Stimulated activated effector memory CD8-positive, alpha-beta T cell treated with anti-CD3 and anti-CD28 coated beads, Interleukin-12 subunit alpha, Interleukin-12 subunit beta, amount 100 ng/mL, for 72 hours (primary cell): Measurements from ENCODE around the gene ZNF277.

Experiments used
- ATAC-seq: fragments of 150-1000 bp; cut with Tn5 transposase; 2 replicates; pipeline ENCODE4 v1.10.0; 2021
- DNase-seq, 2 donors: peaks; one replicate each; pipeline ENCODE4 v3.0.0; 2021 to 2022; ENCODE audit warnings: low spot score in 2 of 2
- H3K27ac Mint-ChIP-seq: one replicate; pipeline ENCODE4 v1.8.0; 2022; ENCODE audit warnings: mild to moderate bottlenecking, mixed read lengths
- H3K36me3 Mint-ChIP-seq: one replicate; pipeline ENCODE4 v1.8.0; 2022; ENCODE audit warnings: mild to moderate bottlenecking, mixed read lengths
- H3K4me1 Mint-ChIP-seq: one replicate; pipeline ENCODE4 v1.8.0; 2022; ENCODE audit warnings: mixed read lengths
- H3K4me3 Mint-ChIP-seq: one replicate; pipeline ENCODE4 v1.8.0; 2022; ENCODE audit warnings: mild to moderate bottlenecking, mixed read lengths
- H3K9me3 Mint-ChIP-seq: one replicate; pipeline ENCODE4 v1.8.0; 2022; ENCODE audit warnings: mixed read lengths

ZNF277 gene

DNA sequence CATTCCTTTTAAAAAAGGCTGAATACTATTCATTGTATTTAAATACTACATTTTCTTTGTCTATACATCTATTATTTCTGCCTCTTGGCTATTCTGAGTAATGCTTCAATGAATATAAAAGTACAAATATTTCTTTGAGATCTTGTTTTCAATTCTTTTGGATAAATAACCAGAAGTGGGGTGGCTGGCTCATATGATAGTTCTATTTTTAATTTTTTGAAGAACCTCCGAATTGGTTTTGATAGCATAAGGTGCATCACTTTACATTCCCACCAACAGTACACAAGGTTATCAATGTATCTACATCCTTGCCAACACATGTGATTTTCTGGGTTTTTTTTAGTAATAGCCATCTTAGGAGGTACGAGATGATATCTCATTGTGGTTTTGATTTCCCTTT is 72.5 kb downstream of the ZNF277 start:
- DNase-seq, result no peak
- ATAC-seq, result no peak
- Mint-ChIP-seq H3K4me1 (peaks cover 7% of the 10 kb centered on the region), H3K9me3 (no peaks in the 10 kb centered on the region), H3K27ac (no peak overlapping the region), H3K36me3 (no peaks in the 10 kb centered on the region), H3K4me3 (no peak overlapping the region)

DNA sequence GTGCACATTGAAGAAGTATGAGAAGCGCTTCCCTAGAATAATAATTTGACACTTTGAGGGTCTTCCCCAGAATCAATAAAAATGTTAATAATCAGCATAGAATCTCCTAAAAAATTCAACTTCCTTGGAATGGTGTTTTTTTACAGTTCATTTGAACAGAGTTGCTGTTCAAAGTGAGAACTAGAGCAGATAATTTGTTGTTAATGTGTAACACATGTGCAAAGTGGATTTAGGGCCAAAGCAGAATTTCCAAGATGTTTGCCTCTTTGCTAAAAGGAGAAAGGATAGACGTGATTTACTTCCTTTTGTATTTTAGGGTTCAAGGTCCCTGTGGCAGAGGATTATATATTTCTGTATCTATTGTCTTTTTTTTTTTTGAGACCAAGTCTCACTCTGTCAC is 73.8 kb downstream of the ZNF277 start:
- DNase-seq (no peak), ATAC-seq (no peak)
- Mint-ChIP-seq H3K4me1 (peaks cover 7% of the 10 kb centered on the region), H3K27ac (no peak overlapping the region), H3K4me3 (no peak overlapping the region), H3K9me3 (no peaks in the 10 kb centered on the region), H3K36me3 (no peaks in the 10 kb centered on the region)

DNA sequence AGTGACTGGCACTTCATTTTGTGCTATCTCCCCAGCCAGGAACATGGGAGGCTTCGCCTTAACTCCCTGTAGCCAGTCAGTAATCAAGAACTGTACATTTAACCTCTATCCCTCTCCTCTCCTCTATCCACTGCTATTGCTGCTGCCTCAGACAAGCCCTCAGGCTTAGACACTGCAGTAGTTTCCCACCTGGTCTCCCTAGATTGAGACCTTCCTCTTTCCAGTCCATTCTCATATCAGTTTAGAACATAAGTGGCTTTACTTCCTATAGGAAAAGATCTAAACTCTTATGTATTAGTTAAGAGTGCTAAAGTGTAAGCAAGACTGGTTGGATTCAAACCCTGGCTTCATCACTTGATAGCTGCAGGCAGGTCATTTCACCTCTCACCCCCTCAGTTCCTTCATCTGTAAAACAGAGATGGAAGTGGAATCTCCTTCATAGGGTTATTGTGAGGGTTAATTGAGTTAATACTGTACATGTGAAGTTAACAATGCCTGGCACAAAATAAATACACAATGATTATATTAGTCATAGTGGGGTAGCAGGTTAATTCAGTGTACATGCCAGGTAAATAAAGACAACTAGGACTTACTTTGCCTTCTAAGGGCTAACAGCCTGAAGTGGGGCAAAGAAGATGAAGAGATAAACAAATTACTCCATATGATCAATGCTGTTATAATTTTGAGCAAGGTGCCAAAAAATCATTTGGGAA is 76.1 kb downstream of the ZNF277 start:
- no peak for ATAC-seq
- peak overlapping the region; percentile 3 for H3K27ac Mint-ChIP-seq

DNA sequence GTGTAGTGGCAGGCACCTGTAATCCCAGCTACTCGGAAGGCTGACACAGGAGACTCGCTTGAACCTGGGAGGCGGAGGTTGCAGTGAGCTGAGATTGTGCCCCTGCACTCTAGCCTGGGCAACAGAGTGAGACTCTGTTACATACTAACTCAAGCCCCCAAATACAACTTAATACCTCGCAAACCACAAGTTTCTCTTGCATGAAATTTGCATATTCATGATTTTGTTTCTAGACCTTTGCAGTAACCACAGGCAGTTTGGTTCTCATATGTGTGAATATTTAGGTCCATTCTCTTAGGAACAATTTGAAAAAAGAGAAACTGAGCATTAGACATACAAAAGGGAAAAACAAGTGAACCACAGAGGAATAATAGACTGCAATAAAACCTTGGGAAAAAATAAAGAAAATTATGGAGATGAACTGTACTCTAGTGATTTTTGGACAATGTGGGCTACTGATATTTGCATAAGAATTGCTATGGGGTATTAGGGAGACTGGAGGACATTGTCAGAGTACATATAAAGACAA is 77.0 kb downstream of the ZNF277 start:
- no peak overlapping the region for H3K4me3 Mint-ChIP-seq
- ATAC-seq, result no peak
- H3K27ac Mint-ChIP-seq, result no peak overlapping the region
- no peak for DNase-seq
- peaks cover 10% of the 10 kb centered on the region for H3K36me3 Mint-ChIP-seq
- H3K4me1 Mint-ChIP-seq, result peaks cover 24% of the 10 kb centered on the region
- no peaks in the 10 kb centered on the region for H3K9me3 Mint-ChIP-seq

More for the DNA sequence above, 76.1 kb downstream of the ZNF277 start:
- Mint-ChIP-seq H3K4me3 (no peak overlapping the region), H3K9me3 (no peaks in the 10 kb centered on the region), H3K36me3 (peaks cover 1% of the 10 kb centered on the region), H3K4me1 (peaks cover 18% of the 10 kb centered on the region)
- DNase-seq, result no peak

DNA sequence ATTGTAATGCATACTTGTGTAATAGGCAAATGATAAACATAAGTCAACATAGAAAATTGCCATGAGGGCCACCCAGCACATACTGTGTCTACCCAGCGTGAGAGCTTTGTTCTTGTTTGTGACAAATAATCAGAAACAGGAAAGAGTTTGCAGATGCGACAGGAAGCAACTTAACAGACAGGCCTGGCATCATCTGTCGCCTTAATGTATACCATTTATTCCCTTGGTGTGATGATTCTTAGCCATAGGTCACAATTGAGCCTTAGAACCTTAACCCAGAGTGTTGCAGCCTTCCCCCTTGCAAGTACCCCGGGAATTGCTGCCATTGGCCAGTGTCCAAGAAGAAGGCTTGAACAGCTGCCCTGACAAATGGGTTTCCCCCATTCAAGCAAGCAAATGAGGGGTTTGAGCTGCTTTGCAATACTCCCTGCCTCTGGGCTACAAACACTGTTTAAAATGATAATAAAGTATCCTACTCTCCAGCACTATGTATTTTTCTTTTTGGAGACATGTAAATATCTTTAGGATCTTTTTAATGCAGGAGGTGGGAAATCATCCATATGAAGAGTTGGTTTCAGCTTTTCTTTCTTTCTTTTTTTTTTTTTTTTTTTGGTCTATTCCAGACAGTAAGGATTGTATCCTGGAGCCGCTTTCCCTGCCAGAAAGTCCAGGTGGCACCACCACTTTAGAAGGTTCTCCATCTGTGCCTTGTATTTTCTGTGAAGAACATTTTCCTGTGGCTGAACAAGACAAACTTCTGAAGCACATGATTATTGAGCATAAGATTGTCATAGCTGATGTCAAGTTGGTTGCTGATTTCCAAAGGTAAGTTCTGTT is 80.0 kb downstream of the ZNF277 start:
- H3K9me3 Mint-ChIP-seq, result no peaks in the 10 kb centered on the region
- no peak overlapping the region for H3K4me3 Mint-ChIP-seq
- peaks cover 27% of the 10 kb centered on the region for H3K4me1 Mint-ChIP-seq
- peak; percentile 71 for ATAC-seq
- H3K36me3 Mint-ChIP-seq, result peaks cover 13% of the 10 kb centered on the region
- DNase-seq, result no peak
- H3K27ac Mint-ChIP-seq, result peak overlapping the region; percentile 30

DNA sequence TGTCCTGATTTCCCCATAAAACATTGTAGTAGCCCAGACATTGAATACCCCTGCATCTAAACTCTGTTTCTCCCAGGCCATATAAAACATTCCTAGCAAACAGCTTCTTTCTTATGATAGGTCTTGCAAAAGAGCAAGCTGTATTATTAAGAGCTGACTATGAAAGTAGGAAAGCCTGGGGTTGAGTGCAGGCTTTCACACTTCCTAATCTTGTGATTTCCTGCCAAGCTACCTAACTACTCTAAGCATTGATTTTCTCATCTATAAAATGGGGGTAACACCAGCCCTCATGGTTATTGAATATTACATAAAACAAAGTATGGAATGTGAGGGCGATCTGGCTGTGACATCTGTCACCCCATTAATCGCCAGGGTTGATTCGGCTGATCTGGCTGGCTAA is 81.8 kb downstream of the ZNF277 start:
- DNase-seq (no peak), ATAC-seq (no peak)
- H3K9me3 Mint-ChIP-seq, result no peaks in the 10 kb centered on the region
- H3K4me1 Mint-ChIP-seq, result peaks cover 20% of the 10 kb centered on the region
- H3K27ac Mint-ChIP-seq, result no peak overlapping the region
- H3K4me3 Mint-ChIP-seq, result no peak overlapping the region
- peaks cover 13% of the 10 kb centered on the region for H3K36me3 Mint-ChIP-seq

DNA sequence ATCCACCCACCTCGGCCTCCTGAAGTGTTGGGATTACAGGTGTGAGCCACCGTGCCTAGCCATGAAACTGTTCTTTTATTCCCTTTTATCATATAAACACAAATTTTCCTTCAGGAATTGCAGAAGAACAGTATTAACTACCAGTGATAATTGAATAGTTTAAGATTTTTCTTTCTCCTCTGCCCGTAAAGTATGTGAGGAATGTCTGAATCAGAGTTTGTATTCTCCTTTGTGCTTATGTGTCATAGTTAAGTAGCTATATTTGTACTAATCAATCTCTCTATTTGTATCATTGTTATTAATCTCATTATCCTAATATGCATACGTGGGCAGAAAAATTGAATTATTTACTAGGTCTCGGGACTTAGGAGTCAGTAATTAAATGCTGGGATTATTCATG is 83.6 kb downstream of the ZNF277 start:
- Mint-ChIP-seq H3K27ac (no peak overlapping the region), H3K4me3 (no peak overlapping the region), H3K9me3 (no peaks in the 10 kb centered on the region), H3K36me3 (peaks cover 13% of the 10 kb centered on the region), H3K4me1 (peaks cover 20% of the 10 kb centered on the region)
- ATAC-seq (no peak), DNase-seq (no peak)

DNA sequence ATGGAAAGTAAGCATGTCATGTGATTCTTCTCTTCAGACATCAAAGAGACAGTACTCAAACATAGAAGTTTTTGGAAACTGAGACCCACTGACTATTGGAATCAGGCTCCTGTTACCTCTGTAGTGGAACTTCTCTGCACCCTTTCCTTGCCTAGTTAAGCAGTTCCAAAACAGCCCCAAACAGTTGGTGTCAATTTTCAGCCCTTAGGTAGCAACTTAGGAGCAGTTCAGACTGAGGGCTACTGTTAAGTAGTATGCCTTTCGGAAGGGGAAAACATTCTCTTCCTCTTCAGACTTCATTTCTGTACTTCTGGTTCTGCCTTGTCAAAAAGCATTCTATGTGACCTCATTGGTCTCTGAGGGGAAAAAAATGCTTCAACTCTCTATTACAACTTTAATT is 85.7 kb downstream of the ZNF277 start:
- ATAC-seq (no peak), DNase-seq (no peak)
- no peaks in the 10 kb centered on the region for H3K9me3 Mint-ChIP-seq
- peaks cover 26% of the 10 kb centered on the region for H3K36me3 Mint-ChIP-seq
- no peak overlapping the region for H3K4me3 Mint-ChIP-seq
- no peak overlapping the region for H3K27ac Mint-ChIP-seq
- H3K4me1 Mint-ChIP-seq, result peaks cover 9% of the 10 kb centered on the region

DNA sequence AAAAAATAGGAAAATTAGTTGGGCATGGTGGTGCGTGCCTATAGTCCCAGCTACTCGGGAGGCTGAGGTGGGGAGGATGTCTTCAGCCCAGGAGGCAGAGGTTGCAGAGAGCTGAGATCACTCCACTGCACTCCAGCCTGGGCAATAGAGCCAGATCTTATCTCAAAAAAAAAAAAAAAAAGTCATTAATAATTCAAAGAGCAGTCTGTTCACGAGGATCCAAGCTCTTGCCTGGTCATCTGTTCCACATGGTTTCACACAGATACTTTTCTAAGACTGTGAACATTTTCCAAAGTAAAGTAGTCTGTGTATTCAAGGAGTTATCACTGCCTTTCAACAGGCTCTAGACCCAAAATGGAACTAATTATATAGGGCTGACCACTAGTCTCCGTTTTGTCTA is 86.9 kb downstream of the ZNF277 start:
- Mint-ChIP-seq H3K27ac (no peak overlapping the region), H3K9me3 (no peaks in the 10 kb centered on the region), H3K4me1 (peaks cover 3% of the 10 kb centered on the region), H3K36me3 (peaks cover 22% of the 10 kb centered on the region), H3K4me3 (no peak overlapping the region)
- no peak for ATAC-seq
- no peak for DNase-seq

DNA sequence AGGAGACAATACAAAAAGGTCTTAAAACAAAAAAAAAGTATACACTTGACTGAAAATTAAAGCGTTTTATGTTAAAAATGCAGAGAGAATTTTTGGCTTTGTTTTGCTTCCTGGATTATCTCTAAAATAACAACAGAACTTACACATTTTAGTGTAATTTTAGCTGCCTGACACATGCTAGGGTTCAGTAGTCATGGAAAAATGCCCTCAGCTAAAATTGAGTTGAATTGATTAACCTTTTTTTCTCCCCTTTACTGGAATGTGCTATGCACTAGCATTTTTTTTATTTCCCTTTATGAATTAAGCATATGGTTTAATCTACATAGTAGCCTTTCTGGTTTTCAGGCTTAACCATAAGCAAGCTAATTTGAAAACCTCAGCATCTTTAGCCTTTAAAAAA is 89.9 kb downstream of the ZNF277 start:
- DNase-seq, result no peak
- H3K36me3 Mint-ChIP-seq, result peaks cover 18% of the 10 kb centered on the region

DNA sequence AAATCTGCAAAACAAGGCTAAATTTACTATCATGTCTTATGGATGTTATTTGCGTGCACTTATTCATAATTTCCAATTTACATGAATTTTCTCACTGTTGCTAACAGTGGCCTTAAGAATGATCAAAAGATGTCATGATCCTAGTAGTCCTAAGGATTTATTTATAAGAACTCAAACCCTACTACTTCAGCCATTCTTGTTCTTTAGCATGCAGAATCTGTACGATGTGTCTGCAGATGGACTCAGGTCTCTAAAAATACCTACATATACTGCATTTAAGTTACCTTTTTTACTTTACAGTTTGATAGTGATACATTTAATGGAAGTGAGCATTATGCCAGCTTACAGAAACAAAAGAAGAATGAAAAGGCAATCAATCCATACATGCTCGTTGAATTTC is 91.2 kb downstream of the ZNF277 start:
- no peak overlapping the region for H3K4me3 Mint-ChIP-seq
- ATAC-seq (no peak), DNase-seq (no peak)
- peaks cover 18% of the 10 kb centered on the region for H3K36me3 Mint-ChIP-seq
- no peak overlapping the region for H3K27ac Mint-ChIP-seq
- H3K9me3 Mint-ChIP-seq, result no peaks in the 10 kb centered on the region
- H3K4me1 Mint-ChIP-seq, result no peaks in the 10 kb centered on the region

More for the DNA sequence above, 89.9 kb downstream of the ZNF277 start:
- ATAC-seq, result no peak
- H3K9me3 Mint-ChIP-seq, result no peaks in the 10 kb centered on the region
- H3K4me1 Mint-ChIP-seq, result no peaks in the 10 kb centered on the region
- H3K4me3 Mint-ChIP-seq, result no peak overlapping the region
- no peak overlapping the region for H3K27ac Mint-ChIP-seq

DNA sequence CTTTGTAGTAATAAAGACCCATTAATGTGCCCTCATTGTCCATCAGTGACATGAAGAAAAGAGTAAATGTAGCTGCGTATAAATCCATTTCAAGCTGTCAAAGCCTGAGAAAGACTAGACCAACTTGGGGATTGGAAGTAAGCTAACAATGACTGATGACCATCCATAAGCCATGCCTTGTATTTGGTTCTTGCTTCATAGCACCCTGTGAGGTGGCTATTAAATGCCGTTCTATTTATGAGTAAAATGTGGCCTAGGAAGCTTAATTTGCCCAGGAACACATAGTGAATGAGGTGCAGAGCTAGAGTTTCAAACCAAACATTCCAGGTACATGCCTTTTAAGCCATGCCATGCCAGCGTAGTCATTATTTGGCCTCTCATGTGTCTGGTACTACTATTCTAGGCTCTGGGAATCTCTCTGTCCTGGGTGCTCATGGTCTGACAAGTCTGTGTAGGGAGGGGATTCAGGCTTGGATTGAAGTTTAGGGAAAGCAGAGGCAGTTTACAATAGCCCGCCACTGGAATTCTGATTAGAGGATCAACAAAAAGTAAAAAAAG is 92.1 kb downstream of the ZNF277 start:
- DNase-seq, result no peak
- no peak for ATAC-seq
- no peak overlapping the region for H3K4me3 Mint-ChIP-seq
- no peaks in the 10 kb centered on the region for H3K4me1 Mint-ChIP-seq
- no peaks in the 10 kb centered on the region for H3K9me3 Mint-ChIP-seq
- peaks cover 18% of the 10 kb centered on the region for H3K36me3 Mint-ChIP-seq
- H3K27ac Mint-ChIP-seq, result no peak overlapping the region

DNA sequence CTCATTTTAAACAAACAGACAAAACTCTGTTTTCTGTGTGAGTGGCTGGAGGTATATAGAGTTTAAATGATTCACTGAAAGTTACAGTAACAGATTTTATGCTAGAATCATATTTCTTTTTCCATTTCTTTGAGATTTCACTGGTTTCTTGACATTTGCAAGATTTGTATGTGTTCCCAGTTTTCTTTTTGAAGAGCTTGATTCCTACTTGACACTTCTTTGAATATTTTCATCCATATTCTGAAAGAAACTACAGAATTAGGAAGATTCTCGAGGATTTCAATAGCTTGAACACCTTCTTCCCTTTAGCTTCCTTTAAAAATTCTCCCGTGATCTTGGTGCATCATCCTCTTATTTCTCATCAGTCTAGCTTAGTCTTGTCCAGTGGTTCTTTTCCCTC is 93.6 kb downstream of the ZNF277 start:
- H3K36me3 Mint-ChIP-seq, result peaks cover 18% of the 10 kb centered on the region

DNA sequence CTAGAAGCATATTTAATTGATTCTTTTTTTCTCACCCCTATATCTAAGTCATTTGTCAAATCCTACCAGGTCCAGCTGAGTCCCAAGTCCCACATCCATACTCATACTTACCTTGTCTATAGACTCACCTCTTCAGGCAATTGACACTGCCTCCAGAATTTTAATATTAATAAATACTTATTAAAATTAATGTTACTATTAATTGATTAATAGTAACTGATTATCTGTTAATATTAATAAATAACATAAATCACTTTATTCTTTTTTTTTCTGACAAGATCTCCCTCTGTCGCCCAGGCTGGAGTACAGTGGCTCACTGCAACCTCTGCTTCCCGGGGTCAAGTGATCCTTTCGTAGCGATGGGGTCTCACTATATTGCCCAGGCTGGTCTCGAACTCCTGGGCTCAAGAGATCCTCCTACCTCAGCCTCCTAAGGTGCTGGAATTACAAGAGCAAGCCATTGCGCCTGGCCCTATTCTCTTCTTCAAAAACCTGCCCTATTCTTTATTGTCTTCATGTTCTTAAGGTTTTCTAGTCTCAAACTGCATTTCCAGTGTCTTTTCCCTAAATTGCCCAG is 94.4 kb downstream of the ZNF277 start:
- no peaks in the 10 kb centered on the region for H3K4me1 Mint-ChIP-seq
- ATAC-seq (no peak), DNase-seq (no peak)
- H3K4me3 Mint-ChIP-seq, result no peak overlapping the region
- peaks cover 16% of the 10 kb centered on the region for H3K36me3 Mint-ChIP-seq
- no peak overlapping the region for H3K27ac Mint-ChIP-seq
- H3K9me3 Mint-ChIP-seq, result no peaks in the 10 kb centered on the region

More for the DNA sequence above, 93.6 kb downstream of the ZNF277 start:
- no peaks in the 10 kb centered on the region for H3K4me1 Mint-ChIP-seq
- H3K4me3 Mint-ChIP-seq, result no peak overlapping the region
- no peak overlapping the region for H3K27ac Mint-ChIP-seq
- DNase-seq, result no peak
- H3K9me3 Mint-ChIP-seq, result no peaks in the 10 kb centered on the region
- ATAC-seq, result no peak

DNA sequence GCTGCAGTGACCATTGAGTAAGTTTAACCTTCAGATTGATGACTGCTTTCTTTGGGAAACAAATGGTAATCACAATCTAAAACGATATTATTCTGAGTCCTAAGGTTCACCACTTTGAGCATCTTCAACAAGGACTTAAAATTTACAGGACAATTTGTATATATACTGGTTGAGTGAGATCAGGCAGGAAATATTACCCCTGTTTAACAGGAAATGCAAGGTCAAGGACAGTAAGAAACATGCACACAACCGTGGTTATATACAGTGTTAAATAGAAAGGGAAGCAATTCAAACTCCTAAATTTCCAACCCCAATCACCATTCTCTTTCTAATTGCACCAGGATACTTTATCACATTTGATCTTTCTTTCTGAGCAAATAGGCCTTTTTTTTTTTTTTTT is 96.1 kb downstream of the ZNF277 start:
- no peak for DNase-seq
- Mint-ChIP-seq H3K4me3 (no peak overlapping the region), H3K36me3 (peaks cover 1% of the 10 kb centered on the region), H3K4me1 (no peaks in the 10 kb centered on the region), H3K9me3 (no peaks in the 10 kb centered on the region), H3K27ac (no peak overlapping the region)
- no peak for ATAC-seq
